ENCODE data around the gene ADRM1. TPM values are rescaled to one million over a fixed set of nuclear protein-coding genes. Genes with fewer than 3 reads are reported as not detected.

Gene ADRM1, protein sequence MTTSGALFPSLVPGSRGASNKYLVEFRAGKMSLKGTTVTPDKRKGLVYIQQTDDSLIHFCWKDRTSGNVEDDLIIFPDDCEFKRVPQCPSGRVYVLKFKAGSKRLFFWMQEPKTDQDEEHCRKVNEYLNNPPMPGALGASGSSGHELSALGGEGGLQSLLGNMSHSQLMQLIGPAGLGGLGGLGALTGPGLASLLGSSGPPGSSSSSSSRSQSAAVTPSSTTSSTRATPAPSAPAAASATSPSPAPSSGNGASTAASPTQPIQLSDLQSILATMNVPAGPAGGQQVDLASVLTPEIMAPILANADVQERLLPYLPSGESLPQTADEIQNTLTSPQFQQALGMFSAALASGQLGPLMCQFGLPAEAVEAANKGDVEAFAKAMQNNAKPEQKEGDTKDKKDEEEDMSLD
- total RNA-seq (2014; rRNA removed; shearing (Covaris generic)): 123 and 128 TPM in 2 replicates
- 70.7 and 87.0 TPM in 2 replicates for total RNA-seq (2022)
- Bru-seq, nascent RNA: percentile 65 among the genes with signal in this experiment
- BruChase-seq, experiment 1, labeled RNA remaining after a 6-hour chase: percentile 68 among the genes with signal in this experiment
- percentile 77 among the genes with signal in this experiment for BruChase-seq, experiment 2, labeled RNA remaining after a 2-hour chase
- long read RNA-seq, transcript ADRM1-201 (10 exons, 1,478 nt): major isoform, 206 of 303 reads
- long read RNA-seq, partial matches to known transcripts: 16 of 303 reads
- long read RNA-seq, other reads (novel, unspliced or antisense): 78 of 303 reads

DNA sequence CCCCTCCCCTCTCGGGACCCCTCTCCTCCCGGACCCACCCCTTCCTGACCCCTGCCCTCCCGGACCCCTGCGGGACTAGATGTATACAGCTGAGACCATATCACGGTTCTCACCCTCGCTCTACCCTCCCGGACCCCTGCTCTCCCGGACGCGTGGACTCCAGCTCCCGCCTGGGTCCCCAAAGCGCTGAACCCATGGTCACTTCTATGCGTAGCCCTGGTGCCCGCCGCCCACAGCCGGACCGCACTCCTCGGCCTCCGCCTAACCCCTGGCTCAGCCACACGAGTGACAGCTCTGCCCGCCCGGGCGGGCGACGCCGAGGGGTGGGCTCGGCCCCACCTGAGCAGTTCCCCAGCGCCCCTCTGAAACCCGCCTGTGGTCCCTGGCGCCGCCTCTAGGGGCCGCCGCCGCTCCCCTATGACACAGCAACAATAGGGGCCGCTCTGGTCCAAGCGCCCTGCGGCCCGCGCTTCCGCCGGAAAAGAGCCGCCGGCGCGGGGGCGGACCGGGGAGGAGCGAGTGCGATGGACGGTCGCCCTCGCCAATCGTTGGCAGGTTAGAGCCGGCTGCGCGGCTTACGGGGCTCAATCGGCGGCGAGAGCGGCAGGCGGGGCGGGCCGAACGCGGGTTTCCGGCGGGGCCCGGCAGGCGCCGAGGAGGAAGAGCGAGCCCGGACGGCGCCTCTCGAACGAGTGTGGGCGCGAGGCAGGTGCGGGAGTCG, at the start of gene ADRM1:
Gene ADRM1, plus strand, starts transcription at position 657 of the 721 bp plus-strand sequence. CDS start 572 bp downstream, outside the sequence.
- H3K9me3 ChIP-seq (ENCODE audit: low read length): no peaks in the 10 kb centered on the region
- intact Hi-C loops (cut with micrococcal nuclease; ENCODE audit: unreplicated experiment): loop anchor here (1.0 to 2.0 kb wide), 8 partner anchors 19 to 192 kb away; partner anchors contain the start of genes CABLES2, LAMA5 and OSBPL2
- ChIA-PET CTCF (ENCODE audit: unreplicated experiment) (interaction anchor here (0.6 to 0.9 kb wide), 3 partner anchors 66 to 491 kb away, joined by 4 to 5 read pairs (median 4); no protein-coding TSS in a partner anchor), POLR2A (interaction anchor here (0.6 to 0.9 kb wide), 4 partner anchors 39 to 111 kb away, joined by 3 to 4 read pairs (median 4); no protein-coding TSS in a partner anchor)
- H3K36me3 ChIP-seq (ENCODE audit: insufficient read depth, low read length): peaks cover 44% of the 10 kb centered on the region
- peak within 1 kb of the TSS; percentile 85 for H3K27ac ChIP-seq (ENCODE audit: low read depth, low read length, poor library complexity, severe bottlenecking)
- peak; percentile 98 for DNase-seq (ENCODE audit: low spot score)
- peaks cover 16% of the 10 kb centered on the region; the same call in 1 of the 2 replicates for H4K20me1 ChIP-seq (ENCODE audit: insufficient read depth, low read length)
- peak within 1 kb of the TSS; percentile 100 for H3K4me3 ChIP-seq (ENCODE audit: low read depth, low read length, poor library complexity, severe bottlenecking)
- peak within 1 kb of the TSS; percentile 93 for H3K4me2 ChIP-seq (ENCODE audit: low read length)
- peaks cover 27% of the 10 kb centered on the region for H3K4me1 ChIP-seq (ENCODE audit: insufficient read depth, low read length, poor library complexity, severe bottlenecking)
- H2AFZ ChIP-seq (ENCODE audit: low read length): peak within 1 kb of the TSS; percentile 92
- peaks cover 32% of the 10 kb centered on the region for H3K79me2 ChIP-seq (ENCODE audit: insufficient read depth, low read depth, low read length)
- TF ChIP-seq, protein P1, sequence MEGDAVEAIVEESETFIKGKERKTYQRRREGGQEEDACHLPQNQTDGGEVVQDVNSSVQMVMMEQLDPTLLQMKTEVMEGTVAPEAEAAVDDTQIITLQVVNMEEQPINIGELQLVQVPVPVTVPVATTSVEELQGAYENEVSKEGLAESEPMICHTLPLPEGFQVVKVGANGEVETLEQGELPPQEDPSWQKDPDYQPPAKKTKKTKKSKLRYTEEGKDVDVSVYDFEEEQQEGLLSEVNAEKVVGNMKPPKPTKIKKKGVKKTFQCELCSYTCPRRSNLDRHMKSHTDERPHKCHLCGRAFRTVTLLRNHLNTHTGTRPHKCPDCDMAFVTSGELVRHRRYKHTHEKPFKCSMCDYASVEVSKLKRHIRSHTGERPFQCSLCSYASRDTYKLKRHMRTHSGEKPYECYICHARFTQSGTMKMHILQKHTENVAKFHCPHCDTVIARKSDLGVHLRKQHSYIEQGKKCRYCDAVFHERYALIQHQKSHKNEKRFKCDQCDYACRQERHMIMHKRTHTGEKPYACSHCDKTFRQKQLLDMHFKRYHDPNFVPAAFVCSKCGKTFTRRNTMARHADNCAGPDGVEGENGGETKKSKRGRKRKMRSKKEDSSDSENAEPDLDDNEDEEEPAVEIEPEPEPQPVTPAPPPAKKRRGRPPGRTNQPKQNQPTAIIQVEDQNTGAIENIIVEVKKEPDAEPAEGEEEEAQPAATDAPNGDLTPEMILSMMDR (conservative IDR thresholded peaks at IDR 0.05; ENCODE audit: low read length): peak; percentile 84
- TF ChIP-seq EZH2phosphoT487 (IDR thresholded peaks at IDR 0.05; ENCODE audit: borderline replicate concordance, low read depth, low read length): no peak
- H3K9me2 ChIP-seq (ENCODE audit: insufficient read depth, low read length): no peaks in the 10 kb centered on the region
- BruUV-seq (replicated peaks): no TSS peak

DNA sequence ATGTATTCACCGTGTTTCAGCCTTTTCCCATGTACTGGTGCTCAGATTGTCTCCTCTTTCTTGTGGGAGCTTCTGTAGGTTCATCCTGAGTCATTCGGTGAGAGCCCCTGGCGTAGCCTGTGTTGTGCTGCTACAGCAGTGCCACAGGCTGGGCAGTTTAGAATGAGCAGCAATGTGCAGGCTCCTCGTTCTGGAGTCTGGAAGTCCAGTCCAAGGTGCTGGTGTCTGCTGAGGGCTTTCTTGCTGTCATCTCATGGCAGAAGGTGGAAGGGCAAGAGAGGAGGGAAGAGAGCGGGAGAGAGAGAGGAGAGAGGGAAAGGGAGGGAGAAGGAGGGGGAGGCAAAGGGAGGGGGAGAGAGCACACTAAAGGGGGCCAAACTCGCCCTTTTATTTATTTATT, 49.4 kb upstream of the ADRM1 start:
- Histone ChIP-seq H3K36me3 (ENCODE audit: insufficient read depth, low read length) (peaks cover 7% of the 10 kb centered on the region; the same call in 1 of the 2 replicates), H3K9me3 (ENCODE audit: low read length) (no peaks in the 10 kb centered on the region), H3K9me2 (ENCODE audit: insufficient read depth, low read length) (no peaks in the 10 kb centered on the region), H4K20me1 (ENCODE audit: insufficient read depth, low read length) (no peaks in the 10 kb centered on the region; the same call in 1 of the 2 replicates), H3K4me2 (ENCODE audit: low read length) (no peak overlapping the region), H3K4me3 (ENCODE audit: low read depth, low read length, poor library complexity, severe bottlenecking) (no peak overlapping the region), H2AFZ (ENCODE audit: low read length) (no peak overlapping the region), H3K27ac (ENCODE audit: low read depth, low read length, poor library complexity, severe bottlenecking) (no peak overlapping the region), H3K79me2 (ENCODE audit: insufficient read depth, low read depth, low read length) (no peaks in the 10 kb centered on the region), H3K4me1 (ENCODE audit: insufficient read depth, low read length, poor library complexity, severe bottlenecking) (no peaks in the 10 kb centered on the region)
- TF ChIP-seq EZH2phosphoT487 (IDR thresholded peaks at IDR 0.05; ENCODE audit: borderline replicate concordance, low read depth, low read length): no peak
- TF ChIP-seq, protein P1 (conservative IDR thresholded peaks at IDR 0.05; ENCODE audit: low read length): no peak
- BruUV-seq (replicated peaks): no TSS peak
- ChIA-PET CTCF (ENCODE audit: unreplicated experiment) (no interaction called here), POLR2A (no interaction called here)
- intact Hi-C loops (cut with micrococcal nuclease; ENCODE audit: unreplicated experiment): no loop called here
- DNase-seq (ENCODE audit: low spot score): no peak

All from OCI-LY7 (cell line).